Inferior parietal cortex (tissue), 1 donor: Measurements from ENCODE around the gene DAPK1.
A peak's percentile ranks its signal among the peaks of the same experiment; 100 is the strongest.

Experiments used
- DNase-seq: peaks from one replicate; pipeline ENCODE4 v3.0.0-alpha.2; 2016; ENCODE audit errors: extremely low spot score

The DAPK1 gene

GRCh38 chr9:87497604-87498045 lies at the start of gene DAPK1:
DAPK1 (plus strand) TSS chr9:87497867; CDS start chr9:87499078, 1,211 bp downstream.
- no peak for DNase-seq

- no peak for DNase-seq
Observed at GRCh38 chr9:87451149-87451548, 46.5 kb upstream of the DAPK1 start.

GRCh38 chr9:87455407-87455806 lies 42.3 kb upstream of the DAPK1 start:
- no peak for DNase-seq

GRCh38 chr9:87461256-87461655 lies 36.4 kb upstream of the DAPK1 start:
- DNase-seq = no peak

- DNase-seq = peak; percentile 34
Observed at GRCh38 chr9:87464110-87464991, 33.3 kb upstream of the DAPK1 start.

- DNase-seq = no peak
Observed at GRCh38 chr9:87464992-87465378, 32.7 kb upstream of the DAPK1 start.

GRCh38 chr9:87465816-87466215 lies 31.9 kb upstream of the DAPK1 start:
- DNase-seq = no peak

GRCh38 chr9:87467187-87467586 lies 30.5 kb upstream of the DAPK1 start:
- DNase-seq = no peak

GRCh38 chr9:87469793-87470465 lies 27.7 kb upstream of the DAPK1 start:
- no peak for DNase-seq

GRCh38 chr9:87471746-87472145 lies 25.9 kb upstream of the DAPK1 start:
- no peak for DNase-seq

GRCh38 chr9:87475463-87475862 lies 22.2 kb upstream of the DAPK1 start:
- DNase-seq = peak; percentile 37

- no peak for DNase-seq
Observed at GRCh38 chr9:87478226-87478992, 19.3 kb upstream of the DAPK1 start.

GRCh38 chr9:87479801-87480201 lies 17.9 kb upstream of the DAPK1 start:
- DNase-seq = no peak

- no peak for DNase-seq
Observed at GRCh38 chr9:87481890-87482855, 15.5 kb upstream of the DAPK1 start.

GRCh38 chr9:87490225-87490624 lies 7.4 kb upstream of the DAPK1 start:
- DNase-seq = no peak

- DNase-seq = no peak
Observed at GRCh38 chr9:87490907-87491306, 6.8 kb upstream of the DAPK1 start.

- no peak for DNase-seq
Observed at GRCh38 chr9:87491523-87491922, 6.1 kb upstream of the DAPK1 start.

GRCh38 chr9:87492642-87493041 lies 5.0 kb upstream of the DAPK1 start:
- no peak for DNase-seq

GRCh38 chr9:87494970-87495471 lies 2.6 kb upstream of the DAPK1 start:
- no peak for DNase-seq

- no peak for DNase-seq
Observed at GRCh38 chr9:87497080-87497603, 525 bp upstream of the DAPK1 start.
